HG02885 (cell line): ENCODE data around the gene KRT8.

ENCODE experiments used
- ATAC-seq: cut with Tn5 transposase; IDR thresholded peaks from one replicate; pipeline ENCODE4 v1.9.1; 2021; ENCODE audit warnings: mild to moderate bottlenecking; ENCODE audit not compliant: unreplicated experiment, poor library complexity

The KRT8 gene

GRCh38 chr12:52926596-52927234, 21.8 kb upstream of the KRT8 start:
- no peak for ATAC-seq

- no peak for ATAC-seq
These were observed 21.1 kb upstream of the KRT8 start for GRCh38 chr12:52925717-52926595.

GRCh38 chr12:52924764-52925716, 20.2 kb upstream of the KRT8 start:
- ATAC-seq: no peak

GRCh38 chr12:52921488-52922165, 16.8 kb upstream of the KRT8 start:
- ATAC-seq: no peak

- ATAC-seq: no peak
These were observed 16.1 kb upstream of the KRT8 start for GRCh38 chr12:52920937-52921336.

- ATAC-seq: no peak
These were observed 13.9 kb upstream of the KRT8 start for GRCh38 chr12:52918784-52919183.

GRCh38 chr12:52918351-52918750, 13.5 kb upstream of the KRT8 start:
- no peak for ATAC-seq

GRCh38 chr12:52917800-52918199, 12.9 kb upstream of the KRT8 start:
- ATAC-seq: no peak

- no peak for ATAC-seq
These were observed 11.3 kb upstream of the KRT8 start for GRCh38 chr12:52916216-52916615.

GRCh38 chr12:52915637-52916036, 10.8 kb upstream of the KRT8 start:
- no peak for ATAC-seq

GRCh38 chr12:52914576-52915121, 9.8 kb upstream of the KRT8 start:
- no peak for ATAC-seq

GRCh38 chr12:52913431-52913821, 8.6 kb upstream of the KRT8 start:
- no peak for ATAC-seq

- ATAC-seq: no peak
These were observed 8.0 kb upstream of the KRT8 start for GRCh38 chr12:52912711-52913430.

GRCh38 chr12:52910248-52910883, 5.5 kb upstream of the KRT8 start:
- no peak for ATAC-seq

GRCh38 chr12:52909796-52910195, 4.9 kb upstream of the KRT8 start:
- no peak for ATAC-seq

- ATAC-seq: no peak
These were observed 4.5 kb upstream of the KRT8 start for GRCh38 chr12:52909331-52909730.

GRCh38 chr12:52907092-52907810, 2.4 kb upstream of the KRT8 start:
- ATAC-seq: no peak

GRCh38 chr12:52906191-52906601, 1.3 kb upstream of the KRT8 start:
- no peak for ATAC-seq
